RWPE1 (cell line): ENCODE measurements around the gene ALDOA.

ENCODE experiments used
- CTCF ChIA-PET: fragments of 350-600 bp; sonication (Branson Sonifier 250); formaldehyde crosslinking; extraction: SDS; loops from one replicate; lab custom pipeline; 2021; lab: Yijun Ruan, JAX
- POLR2A ChIA-PET: fragments of 400-600 bp; formaldehyde crosslinking; extraction: SDS; loops from one replicate; lab custom pipeline; 2020; ENCODE audit warnings: antibody characterized with exemption; ENCODE audit not compliant: low non-redundant PET; lab: Yijun Ruan, JAX
- DNase-seq: peaks from one replicate; pipeline ENCODE4 v3.0.0; 2012; ENCODE audit warnings: low spot score
- H3K27ac ChIP-seq: fragments of 450-650 bp; 2 replicates; pipeline ENCODE4 v1.5.1; 2017
- CTCF ChIP-seq: fragments of 450-650 bp; conservative IDR thresholded peaks from 2 replicates; pipeline ENCODE4 v1.5.1; 2017; ENCODE audit warnings: low read depth, mild to moderate bottlenecking

Gene ALDOA

GRCh38 chr16:30065943-30066760 lies 592 bp downstream of the ALDOA start:
- TF ChIP-seq CTCF: no peak
- peak overlapping the region; percentile 99 for H3K27ac ChIP-seq
- ChIA-PET POLR2A (interaction anchor here (0.5 to 2.0 kb wide), 8 partner anchors 9 to 257 kb away, joined by 3 to 12 read pairs (median 4); partner anchors contain the start of genes KCTD13, PPP4C and TBX6), CTCF (interaction anchor here (0.9 to 1.4 kb wide), 3 partner anchors 10 to 26 kb away, joined by 3 to 4 read pairs (median 3); partner anchors contain the start of gene TBX6)
- peak; percentile 58 for DNase-seq

- no peak for TF ChIP-seq CTCF
- CTCF ChIA-PET: interaction anchor here (0.9 kb wide), 1 partner anchor 25 kb away, joined by 3 read pairs; the partner anchor contains the start of gene TBX6
- POLR2A ChIA-PET: interaction anchor here (0.5 to 2.0 kb wide), 5 partner anchors 8 to 257 kb away, joined by 4 to 12 read pairs (median 5); partner anchors contain the start of gene TBX6
- peak overlapping the region; percentile 99 for H3K27ac ChIP-seq
- DNase-seq: no peak
These were observed 1.4 kb downstream of the ALDOA start for GRCh38 chr16:30066761-30067583.

- ChIA-PET POLR2A (interaction anchor here (2.0 kb wide), 1 partner anchor 14 kb away, joined by 8 read pairs; a partner anchor contains a TSS), CTCF (interaction anchor here (0.7 kb wide), 1 partner anchor 13 kb away, joined by 3 read pairs; no protein-coding TSS in a partner anchor)
- H3K27ac ChIP-seq: peak overlapping the region; percentile 99
- no peak for DNase-seq
- TF ChIP-seq CTCF: no peak
These were observed 2.0 kb downstream of the ALDOA start for GRCh38 chr16:30067584-30067916.

- no peak for TF ChIP-seq CTCF
- DNase-seq: no peak
- peak overlapping the region; percentile 99 for H3K27ac ChIP-seq
- CTCF ChIA-PET: interaction anchor here (0.6 to 0.7 kb wide), 4 partner anchors 13 to 44 kb away, joined by 3 read pairs; no protein-coding TSS in a partner anchor
- POLR2A ChIA-PET: interaction anchor here (2.0 kb wide), 1 partner anchor 15 kb away, joined by 8 read pairs; a partner anchor contains a TSS
These were observed 2.8 kb downstream of the ALDOA start for GRCh38 chr16:30068333-30068732.

GRCh38 chr16:30068750-30069610 lies 3.4 kb downstream of the ALDOA start:
- ChIA-PET POLR2A (no interaction called here), CTCF (interaction anchor here (0.6 kb wide), 3 partner anchors 37 to 46 kb away, joined by 3 to 4 read pairs (median 3); no protein-coding TSS in a partner anchor)
- peak overlapping the region; percentile 99 for H3K27ac ChIP-seq
- peak; percentile 51 for TF ChIP-seq CTCF
- no peak for DNase-seq
